Measurements from ENCODE around the gene C19orf85.

C19orf85 gene

DNA sequence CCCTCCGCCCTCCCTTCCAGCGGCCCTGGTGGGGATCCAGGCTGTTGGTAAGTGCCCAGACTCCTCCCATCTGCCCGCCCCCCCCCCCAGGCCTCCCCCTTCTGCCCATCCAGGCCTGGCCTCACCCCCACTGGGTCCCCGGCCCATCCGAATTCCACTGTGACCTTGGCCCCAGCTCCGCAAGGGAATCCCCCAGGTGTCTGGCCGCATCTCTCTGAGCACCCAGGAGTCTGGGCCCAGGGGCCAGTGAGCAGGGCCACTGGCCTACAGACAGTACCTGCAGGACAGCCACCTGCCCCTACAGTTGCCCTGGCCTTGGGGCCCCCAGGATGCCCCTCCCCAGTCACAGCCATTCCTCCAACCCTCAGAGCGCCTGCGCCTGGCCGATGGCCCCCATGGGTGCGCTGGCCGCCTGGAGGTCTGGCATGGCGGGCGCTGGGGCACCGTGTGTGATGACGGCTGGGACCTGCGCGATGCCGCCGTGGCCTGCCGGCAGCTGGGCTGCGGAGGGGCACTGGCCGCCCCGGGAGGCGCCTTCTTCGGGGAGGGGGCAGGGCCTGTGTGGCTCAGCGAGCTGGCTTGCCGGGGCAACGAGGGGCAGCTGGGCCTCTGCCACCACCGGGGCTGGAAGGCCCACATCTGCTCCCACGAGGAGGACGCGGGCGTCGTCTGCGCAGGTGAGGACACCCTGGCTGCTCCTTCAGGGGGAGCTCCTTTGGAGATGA lies 24.6 kb upstream of the C19orf85 start:
- H3K4me1 ChIP-seq (ENCODE audit: control insufficient read depth in 2 of 2, insufficient read depth in 1 of 2, low read depth in 1 of 2, low read length in 2 of 2) = peaks cover 36 to 50% of the 10 kb centered on the region in 2 donors

DNA sequence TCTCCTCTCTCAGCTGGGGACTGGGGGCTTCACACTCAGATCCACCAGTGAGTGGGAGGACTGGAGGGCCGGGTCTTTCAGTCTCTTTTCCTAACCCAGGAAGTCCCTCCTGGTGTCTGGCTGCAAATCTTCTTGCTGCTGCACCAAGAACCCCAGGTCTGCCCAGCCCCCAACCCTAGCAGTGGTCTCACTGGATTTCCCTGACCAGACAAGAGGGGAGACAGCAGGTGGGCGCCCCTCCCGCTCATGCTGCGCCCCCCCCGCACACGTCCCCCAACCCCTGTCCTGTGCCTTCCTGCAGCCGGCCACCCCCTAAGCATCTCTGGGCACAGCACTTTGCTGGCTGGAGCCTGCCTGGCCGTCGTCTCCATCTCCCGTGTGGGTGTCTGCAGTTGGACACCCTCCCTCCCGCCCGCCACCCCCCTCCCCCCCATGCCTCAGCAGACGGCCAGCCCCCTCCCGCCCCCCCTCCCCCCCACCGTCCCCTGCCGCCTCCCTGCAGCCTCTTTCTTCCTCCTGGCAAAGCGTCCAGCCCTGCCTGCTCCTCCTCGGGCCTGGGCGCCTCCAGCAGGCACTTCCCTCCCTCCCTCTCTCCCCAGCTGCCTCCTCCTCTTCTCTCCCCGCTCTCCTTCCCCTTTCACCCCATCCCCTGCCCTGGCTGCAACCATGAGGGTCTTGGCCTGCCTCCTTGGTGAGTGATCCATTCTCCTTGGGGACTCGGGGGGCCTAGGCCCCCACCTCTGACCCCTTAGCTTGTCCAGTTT lies 23.6 kb upstream of the C19orf85 start, which contains the start of gene SSC5D:
Gene SSC5D, plus strand, starts transcription at position 513 of the 764 bp plus-strand sequence. Its CDS starts 154 bp downstream, at position 667.
- Histone ChIP-seq H3K4me3 (ENCODE audit: low read length in 2 of 2) (peak within 1 kb of the TSS in 1 of 2 donors; percentile 20), H3K4ac (ENCODE audit: low read length) (peak within 1 kb of the TSS; percentile 76), H3K4me2 (ENCODE audit: insufficient read depth, low read length, poor library complexity, severe bottlenecking) (peak within 1 kb of the TSS; percentile 33), H4K91ac (ENCODE audit: low read depth, low read length, poor library complexity) (no peak within 1 kb of the TSS), H3K18ac (ENCODE audit: low read length) (peak within 1 kb of the TSS; percentile 85), H3K4me1 (ENCODE audit: control insufficient read depth in 2 of 2, insufficient read depth in 1 of 2, low read depth in 1 of 2, low read length in 2 of 2) (peaks cover 36 to 50% of the 10 kb centered on the region in 2 donors), H3K36me3 (replicated peaks in 1 of 2; ENCODE audit: control insufficient read depth in 2 of 2, insufficient read depth in 2 of 2, low read length in 2 of 2) (peaks cover 0 to 7% of the 10 kb centered on the region in 2 donors), H3K27ac (replicated peaks; ENCODE audit: low read length) (peak within 1 kb of the TSS; percentile 4), H2BK12ac (ENCODE audit: low read length) (peak within 1 kb of the TSS; percentile 73), H3K9me3 (replicated peaks in 1 of 2; ENCODE audit: control insufficient read depth in 2 of 2, insufficient read depth in 1 of 2, low read depth in 1 of 2, low read length in 2 of 2) (no peaks in the 10 kb centered on the region), H2AK5ac (ENCODE audit: low read depth, low read length) (peak within 1 kb of the TSS; percentile 97), H2BK120ac (ENCODE audit: low read depth, low read length) (no peak within 1 kb of the TSS), H3K79me1 (ENCODE audit: low read depth, low read length) (peaks cover 12% of the 10 kb centered on the region), H2BK5ac (ENCODE audit: low read length) (peak within 1 kb of the TSS; percentile 39), H3K23ac (ENCODE audit: low read depth, low read length, poor library complexity) (peak within 1 kb of the TSS; percentile 73), H3K14ac (ENCODE audit: low read length) (peak within 1 kb of the TSS; percentile 71), H4K8ac (ENCODE audit: low read depth, low read length) (peak within 1 kb of the TSS; percentile 99), H3K27me3 (ENCODE audit: control insufficient read depth in 3 of 3, insufficient read depth in 3 of 3, low read depth in 1 of 3, low read length in 3 of 3) (no peaks in the 10 kb centered on the region), H2BK15ac (ENCODE audit: low read length) (no peak within 1 kb of the TSS), H3K9ac (ENCODE audit: low read depth, low read length, poor library complexity) (peak within 1 kb of the TSS; percentile 78), H2AFZ (ENCODE audit: low read length) (peak within 1 kb of the TSS; percentile 39)
- no peak for DNase-seq (ENCODE audit: low spot score)
- WGBS, 2 donors (ENCODE audit: extremely low coverage in 2 of 2, insufficient read length in 2 of 2, insufficient replicate concordance in 1 of 2) = no CpG with 5 or more reads among the region's 21 CpGs

More for the DNA sequence above, 24.6 kb upstream of the C19orf85 start:
- Histone ChIP-seq H3K27me3 (ENCODE audit: control insufficient read depth in 3 of 3, insufficient read depth in 3 of 3, low read depth in 1 of 3, low read length in 3 of 3) (no peaks in the 10 kb centered on the region), H3K4me2 (ENCODE audit: insufficient read depth, low read length, poor library complexity, severe bottlenecking) (peak overlapping the region; percentile 18), H3K79me1 (ENCODE audit: low read depth, low read length) (peaks cover 9% of the 10 kb centered on the region), H3K4ac (ENCODE audit: low read length) (peak overlapping the region; percentile 76), H4K91ac (ENCODE audit: low read depth, low read length, poor library complexity) (no peak overlapping the region), H3K27ac (replicated peaks; ENCODE audit: low read length) (no peak overlapping the region), H3K23ac (ENCODE audit: low read depth, low read length, poor library complexity) (peak overlapping the region; percentile 73), H3K18ac (ENCODE audit: low read length) (peak overlapping the region; percentile 85), H2BK5ac (ENCODE audit: low read length) (peak overlapping the region; percentile 39), H3K4me3 (ENCODE audit: low read length in 2 of 2) (no peak overlapping the region), H3K9me3 (replicated peaks in 1 of 2; ENCODE audit: control insufficient read depth in 2 of 2, insufficient read depth in 1 of 2, low read depth in 1 of 2, low read length in 2 of 2) (no peaks in the 10 kb centered on the region), H3K14ac (ENCODE audit: low read length) (peak overlapping the region; percentile 71), H4K8ac (ENCODE audit: low read depth, low read length) (no peak overlapping the region), H2BK120ac (ENCODE audit: low read depth, low read length) (peak overlapping the region; percentile 81), H2AFZ (ENCODE audit: low read length) (peak overlapping the region; percentile 39), H2AK5ac (ENCODE audit: low read depth, low read length) (peak overlapping the region; percentile 97), H3K9ac (ENCODE audit: low read depth, low read length, poor library complexity) (peak overlapping the region; percentile 78), H2BK12ac (ENCODE audit: low read length) (peak overlapping the region; percentile 73), H2BK15ac (ENCODE audit: low read length) (peak overlapping the region; percentile 75), H3K36me3 (replicated peaks in 1 of 2; ENCODE audit: control insufficient read depth in 2 of 2, insufficient read depth in 2 of 2, low read length in 2 of 2) (no peaks in the 10 kb centered on the region)
- no CpG with 5 or more reads among the region's 36 CpGs for WGBS, 2 donors (ENCODE audit: extremely low coverage in 2 of 2, insufficient read length in 2 of 2, insufficient replicate concordance in 1 of 2)
- DNase-seq (ENCODE audit: low spot score) = no peak

DNA sequence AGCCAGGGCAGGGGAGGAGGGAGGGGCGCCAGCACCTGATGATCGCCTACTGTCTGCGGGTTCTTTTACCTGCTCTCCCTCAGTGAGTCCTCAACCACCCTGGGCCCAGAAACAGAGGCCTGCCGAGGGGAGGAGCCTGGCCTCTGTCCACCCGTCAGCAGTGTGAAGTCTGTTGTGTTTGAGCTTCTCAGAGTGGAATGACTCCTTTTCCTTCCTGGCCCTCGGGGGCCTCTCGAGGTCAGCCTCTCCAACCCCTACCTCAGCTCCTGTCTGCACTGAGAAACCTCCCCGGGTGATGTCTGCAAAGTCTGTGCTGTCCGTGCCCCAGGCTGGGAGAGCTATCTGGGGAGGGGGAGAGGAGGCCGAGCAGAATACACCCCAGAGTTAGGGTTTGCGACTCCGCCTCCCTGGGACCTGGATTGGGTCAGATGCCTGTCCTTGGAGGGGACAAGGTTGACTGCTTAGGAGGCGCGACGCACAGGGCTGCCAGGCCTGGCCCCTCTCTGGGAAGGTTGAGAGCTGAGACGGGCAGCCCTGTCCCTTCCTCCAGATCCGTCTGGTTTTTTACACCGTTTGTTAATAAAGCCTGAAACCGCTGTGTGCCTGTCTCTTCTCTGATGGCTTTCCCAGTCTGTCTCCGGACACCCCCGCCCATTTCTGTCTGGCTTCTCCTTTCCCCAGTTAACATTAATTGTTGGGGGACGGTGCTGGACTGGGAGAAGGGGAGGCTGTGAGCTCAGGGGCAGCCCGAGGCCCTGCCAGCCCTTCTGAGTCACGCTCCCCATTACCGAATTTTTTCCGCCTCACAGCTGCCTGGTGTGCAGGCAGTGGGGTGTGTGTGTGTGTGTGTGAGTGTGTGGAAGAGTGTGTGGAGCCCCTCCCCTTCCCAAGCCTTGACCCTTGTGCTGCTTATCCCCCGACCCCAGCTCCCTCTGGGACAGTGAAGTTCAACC lies 22.7 kb upstream of the C19orf85 start:
- no peak overlapping the region for H2BK120ac ChIP-seq (ENCODE audit: low read depth, low read length)
- H2BK5ac ChIP-seq (ENCODE audit: low read length) = peak overlapping the region; percentile 91
- H3K23ac ChIP-seq (ENCODE audit: low read depth, low read length, poor library complexity) = peak overlapping the region; percentile 55
- H3K4me1 ChIP-seq (ENCODE audit: control insufficient read depth in 2 of 2, insufficient read depth in 1 of 2, low read depth in 1 of 2, low read length in 2 of 2) = peaks cover 36 to 50% of the 10 kb centered on the region in 2 donors
- no peak overlapping the region for H3K14ac ChIP-seq (ENCODE audit: low read length)
- no peak overlapping the region for H4K8ac ChIP-seq (ENCODE audit: low read depth, low read length)
- peak overlapping the region; percentile 53 for H3K4ac ChIP-seq (ENCODE audit: low read length)
- no peaks in the 10 kb centered on the region for H3K9me3 ChIP-seq (replicated peaks in 1 of 2; ENCODE audit: control insufficient read depth in 2 of 2, insufficient read depth in 1 of 2, low read depth in 1 of 2, low read length in 2 of 2)
- H4K91ac ChIP-seq (ENCODE audit: low read depth, low read length, poor library complexity) = no peak overlapping the region
- no peak overlapping the region for H2BK12ac ChIP-seq (ENCODE audit: low read length)
- H3K27ac ChIP-seq (replicated peaks; ENCODE audit: low read length) = peak overlapping the region; percentile 4
- peak overlapping the region; percentile 24 for H2AK5ac ChIP-seq (ENCODE audit: low read depth, low read length)
- H2AFZ ChIP-seq (ENCODE audit: low read length) = peak overlapping the region; percentile 19
- H3K18ac ChIP-seq (ENCODE audit: low read length) = peak overlapping the region; percentile 57
- H3K79me1 ChIP-seq (ENCODE audit: low read depth, low read length) = peaks cover 16% of the 10 kb centered on the region
- peak overlapping the region; percentile 64 for H3K9ac ChIP-seq (ENCODE audit: low read depth, low read length, poor library complexity)
- peaks cover 4 to 7% of the 10 kb centered on the region in 2 donors for H3K36me3 ChIP-seq (replicated peaks in 1 of 2; ENCODE audit: control insufficient read depth in 2 of 2, insufficient read depth in 2 of 2, low read length in 2 of 2)
- DNase-seq (ENCODE audit: low spot score) = no peak
- peak overlapping the region; percentile 11 for H3K4me2 ChIP-seq (ENCODE audit: insufficient read depth, low read length, poor library complexity, severe bottlenecking)
- no CpG with 5 or more reads among the region's 27 CpGs for WGBS, 2 donors (ENCODE audit: extremely low coverage in 2 of 2, insufficient read length in 2 of 2, insufficient replicate concordance in 1 of 2)
- H3K4me3 ChIP-seq (ENCODE audit: low read length in 2 of 2) = peak overlapping the region in 1 of 2 donors; percentile 20
- H2BK15ac ChIP-seq (ENCODE audit: low read length) = peak overlapping the region; percentile 89
- H3K27me3 ChIP-seq (ENCODE audit: control insufficient read depth in 3 of 3, insufficient read depth in 3 of 3, low read depth in 1 of 3, low read length in 3 of 3) = no peaks in the 10 kb centered on the region

All from neuronal stem cell (in vitro differentiated cells).